H9 (cell line): Measurements from ENCODE around the gene PPM1M. TPM values are rescaled to one million over a fixed set of nuclear protein-coding genes. Genes with fewer than 3 reads are reported as not detected.

Source experiments
- DNase-seq: peaks from one replicate; pipeline ENCODE4 v3.0.0-alpha.2; 2017
- H2AFZ ChIP-seq: one replicate; pipeline ENCODE4 v1.6.1; 2013; ENCODE audit warnings: mild to moderate bottlenecking, low read length, control low read depth, moderate library complexity
- H2AK5ac ChIP-seq: 2 replicates; pipeline ENCODE4 v1.6.1; 2013; ENCODE audit warnings: low read length, control low read depth, mixed read lengths; ENCODE audit not compliant: insufficient read length
- H2BK120ac ChIP-seq: one replicate; pipeline ENCODE4 v1.6.1; 2013; ENCODE audit warnings: low read depth, mild to moderate bottlenecking, low read length, control low read depth, inconsistent platforms; ENCODE audit not compliant: poor library complexity, severe bottlenecking
- H2BK12ac ChIP-seq: 2 replicates; pipeline ENCODE4 v1.6.1; 2013; ENCODE audit warnings: low read length, control low read depth, mixed read lengths, low read depth; ENCODE audit not compliant: insufficient read length
- H2BK15ac ChIP-seq: 2 replicates; pipeline ENCODE4 v1.6.1; 2013; ENCODE audit warnings: low read depth, low read length, control low read depth
- H2BK20ac ChIP-seq: one replicate; pipeline ENCODE4 v1.6.1; 2013; ENCODE audit warnings: low read depth, mild to moderate bottlenecking, low read length, control low read depth, inconsistent platforms; ENCODE audit not compliant: poor library complexity, severe bottlenecking
- H2BK5ac ChIP-seq: 2 replicates; pipeline ENCODE4 v1.6.1; 2013; ENCODE audit warnings: low read length, control low read depth, mixed read lengths; ENCODE audit not compliant: insufficient read length
- H3K14ac ChIP-seq: 2 replicates; pipeline ENCODE4 v1.6.1; 2013; ENCODE audit warnings: low read length, control low read depth; ENCODE audit not compliant: insufficient read depth
- H3K18ac ChIP-seq: 2 replicates; pipeline ENCODE4 v1.6.1; 2013; ENCODE audit warnings: low read depth, mild to moderate bottlenecking, mixed read lengths, low read length, control low read depth; ENCODE audit not compliant: insufficient read length
- H3K23ac ChIP-seq: 2 replicates; pipeline ENCODE4 v1.6.1; 2013; ENCODE audit warnings: low read length, control low read depth, mixed read lengths, low read depth; ENCODE audit not compliant: insufficient read length
- H3K23me2 ChIP-seq: 2 replicates; pipeline ENCODE4 v1.6.1; 2013; ENCODE audit warnings: low read depth, mild to moderate bottlenecking, mixed read lengths, low read length, control low read depth; ENCODE audit not compliant: insufficient read length, poor library complexity, severe bottlenecking
- H3K27ac ChIP-seq: 2 replicates; pipeline ENCODE4 v1.5.1; 2013; ENCODE audit warnings: low read length, control low read depth, mixed read lengths, low read depth; ENCODE audit not compliant: insufficient read length
- H3K27me3 ChIP-seq: 2 replicates; pipeline ENCODE4 v1.6.1; 2013; ENCODE audit warnings: low read length, control low read depth, inconsistent platforms; ENCODE audit not compliant: insufficient read depth
- H3K4ac ChIP-seq: 2 replicates; pipeline ENCODE4 v1.6.1; 2013; ENCODE audit warnings: low read depth, mild to moderate bottlenecking, control low read depth, inconsistent platforms, low read length, moderate library complexity
- H3K4me1 ChIP-seq: 2 replicates; pipeline ENCODE4 v1.6.1; 2013; ENCODE audit warnings: low read length, control low read depth, inconsistent platforms; ENCODE audit not compliant: insufficient read depth
- H3K4me2 ChIP-seq: 2 replicates; pipeline ENCODE4 v1.6.1; 2013; ENCODE audit warnings: low read length, control low read depth, mixed read lengths; ENCODE audit not compliant: insufficient read length, insufficient read depth
- H3K56ac ChIP-seq: 2 replicates; pipeline ENCODE4 v1.6.1; 2013; ENCODE audit warnings: low read depth, mild to moderate bottlenecking, mixed read lengths, low read length, control low read depth; ENCODE audit not compliant: insufficient read length
- H3K79me1 ChIP-seq: 2 replicates; pipeline ENCODE4 v1.6.1; 2013; ENCODE audit warnings: low read depth, mild to moderate bottlenecking, moderate library complexity, low read length, control low read depth, inconsistent platforms; ENCODE audit not compliant: insufficient read depth, poor library complexity, severe bottlenecking
- H3K79me2 ChIP-seq: 2 replicates; pipeline ENCODE4 v1.6.1; 2013; ENCODE audit warnings: low read length, control low read depth, inconsistent platforms; ENCODE audit not compliant: insufficient read depth
- H3K9ac ChIP-seq: 2 replicates; pipeline ENCODE4 v1.6.1; 2013; ENCODE audit warnings: low read length, control low read depth, mixed read lengths; ENCODE audit not compliant: insufficient read length; ENCODE audit errors: extremely low read depth
- H3K9me3 ChIP-seq: one replicate; pipeline ENCODE4 v1.6.1; 2013; ENCODE audit warnings: low read depth, low read length, inconsistent platforms; ENCODE audit not compliant: control insufficient read depth
- H3T11ph ChIP-seq: one replicate; pipeline ENCODE4 v1.6.1; 2013; ENCODE audit warnings: mild to moderate bottlenecking, low read length, control low read depth, inconsistent platforms
- H4K20me1 ChIP-seq: one replicate; pipeline ENCODE4 v1.6.1; 2013; ENCODE audit not compliant: control insufficient read depth, insufficient read length, insufficient read depth
- H4K5ac ChIP-seq: 2 replicates; pipeline ENCODE4 v1.6.1; 2013; ENCODE audit warnings: low read depth, mild to moderate bottlenecking, mixed read lengths, low read length, control low read depth; ENCODE audit not compliant: insufficient read length
- H4K8ac ChIP-seq: replicated peaks from 2 replicates; pipeline ENCODE4 v1.6.1; 2013; ENCODE audit warnings: low read length, control low read depth, mixed read lengths, low read depth; ENCODE audit not compliant: insufficient read length
- H4K91ac ChIP-seq: 2 replicates; pipeline ENCODE4 v1.6.1; 2013; ENCODE audit warnings: low read depth, mild to moderate bottlenecking, moderate library complexity, mixed read lengths, low read length, control low read depth; ENCODE audit not compliant: insufficient read length
- H3K27ac Mint-ChIP-seq, 3 experiments: 2 replicates in 2 of 3; 3 replicates in 1 of 3; pipeline ENCODE4 v1.8.0; 2020 to 2021; ENCODE audit warnings: mixed read lengths in 3 of 3, mild to moderate bottlenecking in 1 of 3, moderate library complexity in 1 of 3
- H3K27me3 Mint-ChIP-seq: 2 replicates; pipeline ENCODE4 v1.8.0; 2021; ENCODE audit warnings: low read depth, mild to moderate bottlenecking, moderate library complexity, mixed read lengths
- H3K36me3 Mint-ChIP-seq, 3 experiments: 2 replicates in 2 of 3; 3 replicates in 1 of 3; pipeline ENCODE4 v1.8.0; 2020 to 2021; ENCODE audit warnings: low read depth in 3 of 3, mixed read lengths in 3 of 3; ENCODE audit not compliant: insufficient read depth in 1 of 3
- H3K4me1 Mint-ChIP-seq, 2 experiments: 2 replicates each; pipeline ENCODE4 v1.8.0; 2020; ENCODE audit warnings: mixed read lengths in 2 of 2
- H3K4me3 Mint-ChIP-seq, 2 experiments: 2 replicates in 1 of 2; 3 replicates in 1 of 2; pipeline ENCODE4 v1.8.0; 2020 to 2021; ENCODE audit warnings: mild to moderate bottlenecking in 2 of 2, mixed read lengths in 2 of 2, moderate library complexity in 1 of 2
- H3K9me3 Mint-ChIP-seq, 2 experiments: 2 replicates in 1 of 2; 3 replicates in 1 of 2; pipeline ENCODE4 v1.8.0; 2020; ENCODE audit warnings: mild to moderate bottlenecking in 2 of 2, mixed read lengths in 2 of 2, moderate library complexity in 1 of 2
- CTCF ChIP-seq: fragments of 200-600 bp; sonication (generic); conservative IDR thresholded peaks from 3 replicates; pipeline ENCODE4 v1.8.0; 2021; ENCODE audit warnings: antibody characterized with exemption, mild to moderate bottlenecking
- WGBS: extraction: QIAGEN DNeasy Blood & Tissue Kit; methylation state at CpG from one replicate; pipeline ENCODE4 v1.1.7; 2013; ENCODE audit warnings: missing lambda C conversion rate, low lambda C conversion rate, mixed read lengths; ENCODE audit not compliant: insufficient read length; ENCODE audit errors: extremely low coverage; 5-methylcytosine and 5-hydroxymethylcytosine counted together
- total RNA-seq: library from RNA; stranded (reverse); gene quantifications from 2 replicates; pipeline ENCODE4 v1.2.1, GENCODE V29; 2021

The PPM1M gene
- total RNA-seq, 1 experiment from 2014 or later = 7.4 TPM

DNA sequence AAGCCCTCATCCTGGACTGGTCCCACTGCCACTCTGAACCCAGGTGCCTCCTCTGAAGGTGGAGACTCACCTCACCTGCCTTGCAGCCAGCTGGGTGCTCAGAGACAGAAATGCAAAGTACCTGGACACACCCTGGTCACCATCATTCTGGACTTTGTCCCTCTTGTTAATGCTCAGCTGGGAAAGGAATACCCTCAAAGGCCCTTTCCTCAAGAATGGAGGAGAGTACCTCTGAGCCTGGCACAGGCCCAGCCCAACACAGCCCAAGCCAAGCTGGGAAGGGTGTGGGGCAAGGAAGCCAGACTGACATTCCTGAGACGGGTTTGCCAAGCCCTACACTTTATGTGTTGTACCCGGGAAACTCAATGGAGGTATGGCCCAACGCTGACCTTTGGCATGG is 48.6 kb upstream of the PPM1M start:
- H4K20me1 ChIP-seq = no peaks in the 10 kb centered on the region
- H2BK5ac ChIP-seq = no peak overlapping the region
- DNase-seq = no peak
- H3K9ac ChIP-seq = no peak overlapping the region
- H2BK20ac ChIP-seq = no peak overlapping the region
- no peak overlapping the region for H3K23ac ChIP-seq
- no peaks in the 10 kb centered on the region for H3K4me1 ChIP-seq
- no peak overlapping the region for H2AFZ ChIP-seq
- no peak overlapping the region for H2AK5ac ChIP-seq
- no peak overlapping the region for H3K4me2 ChIP-seq
- TF ChIP-seq CTCF = no peak
- H3K23me2 ChIP-seq = peaks cover 7% of the 10 kb centered on the region
- H3K14ac ChIP-seq = no peak overlapping the region
- no peak overlapping the region for H3T11ph ChIP-seq
- no peaks in the 10 kb centered on the region for H3K9me3 ChIP-seq
- H2BK15ac ChIP-seq = no peak overlapping the region
- H4K5ac ChIP-seq = no peak overlapping the region
- H3K36me3 Mint-ChIP-seq = peaks cover 12 to 27% (median 22%) of the 10 kb centered on the region in 3 experiments; a peak in 6 of 7 replicates
- H3K27ac Mint-ChIP-seq = no peak overlapping the region
- H3K79me2 ChIP-seq = no peaks in the 10 kb centered on the region
- no peaks in the 10 kb centered on the region for H3K9me3 Mint-ChIP-seq
- H4K8ac ChIP-seq = no peak overlapping the region
- H3K4me1 Mint-ChIP-seq = peaks cover 16 to 17% of the 10 kb centered on the region in 2 experiments
- H2BK120ac ChIP-seq = no peak overlapping the region
- no CpG with 5 or more reads among the region's 3 CpGs for WGBS
- no peak overlapping the region for H3K18ac ChIP-seq
- H3K27me3 Mint-ChIP-seq = peaks cover 12% of the 10 kb centered on the region
- H2BK12ac ChIP-seq = no peak overlapping the region
- H3K79me1 ChIP-seq = no peaks in the 10 kb centered on the region
- H4K91ac ChIP-seq = no peak overlapping the region
- no peak overlapping the region for H3K4ac ChIP-seq
- no peak overlapping the region for H3K4me3 Mint-ChIP-seq
- H3K56ac ChIP-seq = no peak overlapping the region
- H3K27me3 ChIP-seq = no peaks in the 10 kb centered on the region; the same call in 1 of the 2 replicates
- H3K27ac ChIP-seq = no peak overlapping the region
